Endothelial cell of umbilical vein (primary cell): ENCODE results near the gene MAMSTR.

Experiments used
- CTCF ChIP-seq, 2 donors: IDR thresholded peaks; 1 replicate in 1 of 2; 2 replicates in 1 of 2; pipeline ENCODE4 v1.5.1; 2011; ENCODE audit warnings: low read length in 2 of 2, mild to moderate bottlenecking in 2 of 2, moderate library complexity in 2 of 2, control low read depth in 1 of 2, inconsistent platforms in 1 of 2, low read depth in 1 of 2; ENCODE audit not compliant: insufficient read depth in 1 of 2; ENCODE audit errors: extremely low read depth in 1 of 2
- EZH2 ChIP-seq: IDR thresholded peaks from 2 replicates; pipeline ENCODE4 v1.6.1; 2012; ENCODE audit warnings: borderline replicate concordance, low read depth, mild to moderate bottlenecking, moderate library complexity, low read length, inconsistent platforms; ENCODE audit not compliant: severe bottlenecking
- FOS ChIP-seq: IDR thresholded peaks from 2 replicates; pipeline ENCODE4 v1.6.1; 2011; ENCODE audit warnings: mild to moderate bottlenecking, low read length, moderate library complexity, borderline replicate concordance; ENCODE audit not compliant: insufficient read depth
- MAX ChIP-seq: IDR thresholded peaks from 2 replicates; pipeline ENCODE4 v1.6.1; 2011; ENCODE audit not compliant: insufficient read depth, insufficient read length
- POLR2A ChIP-seq: IDR thresholded peaks from 2 replicates; pipeline ENCODE4 v1.6.1; 2012; ENCODE audit warnings: low read depth, mild to moderate bottlenecking, control low read depth, low read length
- POLR2AphosphoS5 ChIP-seq: IDR thresholded peaks from 2 replicates; pipeline ENCODE4 v1.6.1; 2012; ENCODE audit warnings: low read depth, mild to moderate bottlenecking, control low read depth, low read length, moderate library complexity; ENCODE audit not compliant: insufficient read depth

GRCh38 chr19:48750351-48750750 lies 30.8 kb upstream of the MAMSTR start:
- no peak for TF ChIP-seq POLR2A
- no peak for TF ChIP-seq CTCF (IDR thresholded peaks at IDR 0.05; ENCODE audit: extremely low read depth in 1 of 2, insufficient read depth in 1 of 2, low read depth in 1 of 2, low read length in 2 of 2)
- no peak for TF ChIP-seq MAX
- no peak for TF ChIP-seq POLR2AphosphoS5
- TF ChIP-seq EZH2: no peak
- no peak for TF ChIP-seq FOS
